HepG2 (cell line): ENCODE results near the gene CD46. TPM values are rescaled to one million over a fixed set of nuclear protein-coding genes. Genes with fewer than 3 reads are reported as not detected.

Experiments used
- ATAC-seq: fragments of 200-7000 bp; cut with Tn5 transposase; 3 replicates; pipeline ENCODE4 v1.9.1; 2020; ENCODE audit warnings: mild to moderate bottlenecking, moderate library complexity
- BruUV-seq: library from RNA; stranded (reverse); fragments of 400-500 nt; replicated peaks from 2 replicates; lab custom pipeline; 2021; lab: Mats Ljungman, UMichigan
- CTCF ChIA-PET: fragments of 300-600 bp; formaldehyde crosslinking; extraction: SDS; loops from one replicate; lab custom pipeline; 2021; ENCODE audit warnings: low total read pairs, inconsistent platforms, low intra/inter-chr PET ratio; lab: Yijun Ruan, JAX
- POLR2A ChIA-PET: fragments of 350-600 bp; sonication (Branson Sonifier 250); formaldehyde crosslinking; loops from one replicate; lab custom pipeline; 2020; ENCODE audit warnings: antibody characterized with exemption, inconsistent platforms; lab: Yijun Ruan, JAX
- DNase-seq: peaks from one replicate; pipeline ENCODE4 v3.0.0-alpha.2; 2015; ENCODE audit warnings: low spot score
- FAIRE-seq: peaks from 3 replicates; lab custom pipeline; 2011; peaks lifted over from hg19 to GRCh38; lab: Jason Lieb, UNC
- H2AFZ ChIP-seq: one replicate; pipeline ENCODE4 v1.6.1; 2011; ENCODE audit warnings: low read length, inconsistent platforms
- H3K27ac ChIP-seq: fragments of 300-600 bp; 3 replicates; pipeline ENCODE4 v1.8.0; 2011; ENCODE audit warnings: mixed run types, mild to moderate bottlenecking, mixed read lengths, low read length, inconsistent platforms; ENCODE audit not compliant: insufficient read depth; ENCODE audit errors: extremely low read length
- H3K27me3 ChIP-seq, 2 experiments: fragments of 200-600 bp in 1 of 2; 2 replicates in 1 of 2; 3 replicates in 1 of 2; pipeline versions ENCODE4 v1.6.0 to v1.8.0; 2011; ENCODE audit warnings: low read length in 2 of 2, mild to moderate bottlenecking in 2 of 2, moderate library complexity in 2 of 2, inconsistent platforms in 1 of 2; ENCODE audit not compliant: insufficient read depth in 2 of 2, control insufficient read depth in 1 of 2
- H3K36me3 ChIP-seq, 2 experiments: fragments of 200-600 bp in 1 of 2; replicated peaks in 1 of 2; 2 replicates in 1 of 2; 3 replicates in 1 of 2; pipeline versions ENCODE4 v1.5.1 to v1.8.0; 2011; ENCODE audit warnings: low read length in 2 of 2, inconsistent platforms in 1 of 2; ENCODE audit not compliant: insufficient read depth in 2 of 2, control insufficient read depth in 1 of 2
- H3K4me1 ChIP-seq: 2 replicates; pipeline ENCODE4 v1.5.1; 2012; ENCODE audit warnings: low read length, inconsistent platforms; ENCODE audit not compliant: insufficient read depth
- H3K4me2 ChIP-seq: 2 replicates; pipeline ENCODE4 v1.6.0; 2011; ENCODE audit warnings: low read depth, low read length, inconsistent platforms
- H3K4me3 ChIP-seq, 3 experiments: fragments of 200-600 bp in 1 of 3; sonication (generic), shearing (Covaris generic) in 1 of 3; replicated peaks in 1 of 3; 2 replicates each; pipeline ENCODE4 v1.5.1; 2011 to 2016; ENCODE audit warnings: low read length in 3 of 3, inconsistent platforms in 2 of 3, low read depth in 2 of 3, mild to moderate bottlenecking in 2 of 3, control low read depth in 1 of 3, mixed read lengths in 1 of 3; ENCODE audit not compliant: insufficient read depth in 1 of 3
- H3K79me2 ChIP-seq: one replicate; pipeline ENCODE4 v1.6.1; 2011; ENCODE audit warnings: low read length, inconsistent platforms; ENCODE audit not compliant: insufficient read depth
- H3K9ac ChIP-seq: 2 replicates; pipeline ENCODE4 v1.6.0; 2011; ENCODE audit warnings: mild to moderate bottlenecking, low read depth, low read length, inconsistent platforms; ENCODE audit not compliant: insufficient read depth
- H3K9me3 ChIP-seq: 2 replicates; pipeline ENCODE4 v1.5.1; 2012; ENCODE audit warnings: mild to moderate bottlenecking, low read length
- H4K20me1 ChIP-seq: 2 replicates; pipeline ENCODE4 v1.6.0; 2011; ENCODE audit warnings: inconsistent platforms, mild to moderate bottlenecking, low read length, moderate library complexity; ENCODE audit not compliant: insufficient read depth
- HNF4G ChIP-seq, 2 experiments: sonication (generic) in 1 of 2; formaldehyde crosslinking in 1 of 2; IDR thresholded peaks; 2 replicates each; pipeline versions ENCODE4 v1.4.0 to v1.6.1; 2011 to 2020; ENCODE audit warnings: borderline replicate concordance in 2 of 2, low read depth in 2 of 2, mild to moderate bottlenecking in 2 of 2, low read length in 1 of 2, missing genetic modification reagents in 1 of 2, moderate library complexity in 1 of 2
- MAF1 ChIP-seq: sonication (generic); formaldehyde crosslinking; IDR thresholded peaks from 2 replicates; pipeline ENCODE4 v1.5.0; 2020; ENCODE audit warnings: missing genetic modification reagents, borderline replicate concordance
- NAIF1 ChIP-seq: sonication (generic); formaldehyde crosslinking; IDR thresholded peaks from 2 replicates; pipeline ENCODE4 v1.5.0; 2020; ENCODE audit warnings: mild to moderate bottlenecking, missing genetic modification reagents, borderline replicate concordance
- POLR2G ChIP-seq: fragments of 200-400 bp; formaldehyde crosslinking; IDR thresholded peaks from 2 replicates; pipeline ENCODE4 v1.6.1; 2018; ENCODE audit warnings: mild to moderate bottlenecking, low read depth, low read length, moderate library complexity
- TBX2 ChIP-seq: sonication (generic); formaldehyde crosslinking; IDR thresholded peaks from 2 replicates; pipeline ENCODE4 v1.5.0; 2020; ENCODE audit warnings: missing genetic modification reagents, mild to moderate bottlenecking, borderline replicate concordance
- XRCC5 ChIP-seq: fragments of 200-400 bp; formaldehyde crosslinking; optimal IDR thresholded peaks from 2 replicates; pipeline ENCODE3; 2017; ENCODE audit warnings: mild to moderate bottlenecking, low read length
- ZNF564 ChIP-seq: sonication (generic); formaldehyde crosslinking; IDR thresholded peaks from 2 replicates; pipeline ENCODE4 v1.8.1; 2023; ENCODE audit warnings: mild to moderate bottlenecking, missing genetic modification reagents
- ZNF761 ChIP-seq: sonication (generic); formaldehyde crosslinking; conservative IDR thresholded peaks from 2 replicates; pipeline ENCODE4 v1.4.0; 2020; ENCODE audit warnings: mild to moderate bottlenecking, missing genetic modification reagents
- WGBS: methylation state at CpG from one replicate; pipeline ENCODE4 v1.1.6; 2017; ENCODE audit warnings: low lambda C conversion rate; 5-methylcytosine and 5-hydroxymethylcytosine counted together
- in situ Hi-C: cut with HindIII; loops from 2 replicates; pipeline ENCODE4 v1.10.0; 2017; ENCODE audit warnings: low pct_unique_long_range_greater_than_20kb; ENCODE audit not compliant: extremely low pct_ligation_motif_present
- intact Hi-C: fragments of 100-400 bp; cut with micrococcal nuclease; formaldehyde crosslinking; loops from one replicate; pipeline ENCODE4 v1.10.0; 2022; ENCODE audit not compliant: unreplicated experiment
- polyA plus RNA-seq, 8 experiments: library from polyadenylated mRNA; depleted of rRNA in 3 of 8; stranded (reverse) in 7 of 8; unstranded in 1 of 8; fragments of >200 nt; fragmentation: Illumina TruSeq in 4 of 8; extraction: Trizol in 4 of 8; gene quantifications; 2 replicates each; pipeline versions ENCODE4 v1.2.1 to v1.2.3, GENCODE V29; 2011 to 2016; ENCODE audit warnings: low read depth in 4 of 8, missing spikeins in 1 of 8, mixed read lengths in 1 of 8; ENCODE audit not compliant: insufficient read depth in 1 of 8
- total RNA-seq, 5 experiments: library from RNA; depleted of rRNA; stranded (reverse); fragments of >200 nt; fragmentation: Illumina TruSeq; extraction: Trizol; gene quantifications; 2 replicates each; pipeline ENCODE4 v1.2.3, GENCODE V29; 2016; ENCODE audit warnings: low read depth in 1 of 5
- TF ChIP-seq, protein P1 (sequence below): sonication (generic); formaldehyde crosslinking; IDR thresholded peaks from 2 replicates; pipeline ENCODE4 v1.5.1; 2020; ENCODE audit warnings: missing genetic modification reagents, mild to moderate bottlenecking, borderline replicate concordance
- TF ChIP-seq, protein P2 (sequence below): sonication (generic); formaldehyde crosslinking; IDR thresholded peaks from 2 replicates; pipeline ENCODE4 v1.4.0; 2020; ENCODE audit warnings: missing genetic modification reagents
- TF ChIP-seq, protein P3 (sequence below): sonication (generic); formaldehyde crosslinking; conservative IDR thresholded peaks from 2 replicates; pipeline ENCODE4 v1.4.0; 2020; ENCODE audit warnings: mild to moderate bottlenecking, missing genetic modification reagents, moderate library complexity
- TF ChIP-seq, protein P4 (sequence below): sonication (generic); formaldehyde crosslinking; IDR thresholded peaks from 2 replicates; pipeline ENCODE4 v1.5.1; 2020; ENCODE audit warnings: missing genetic modification reagents, mild to moderate bottlenecking, borderline replicate concordance

Gene CD46
- total and polyA plus RNA-seq, 2 of the 13 experiments (the other 11 are each of a cell fraction or from before 2014, with no cell fraction given), result 130 to 277 TPM

DNA sequence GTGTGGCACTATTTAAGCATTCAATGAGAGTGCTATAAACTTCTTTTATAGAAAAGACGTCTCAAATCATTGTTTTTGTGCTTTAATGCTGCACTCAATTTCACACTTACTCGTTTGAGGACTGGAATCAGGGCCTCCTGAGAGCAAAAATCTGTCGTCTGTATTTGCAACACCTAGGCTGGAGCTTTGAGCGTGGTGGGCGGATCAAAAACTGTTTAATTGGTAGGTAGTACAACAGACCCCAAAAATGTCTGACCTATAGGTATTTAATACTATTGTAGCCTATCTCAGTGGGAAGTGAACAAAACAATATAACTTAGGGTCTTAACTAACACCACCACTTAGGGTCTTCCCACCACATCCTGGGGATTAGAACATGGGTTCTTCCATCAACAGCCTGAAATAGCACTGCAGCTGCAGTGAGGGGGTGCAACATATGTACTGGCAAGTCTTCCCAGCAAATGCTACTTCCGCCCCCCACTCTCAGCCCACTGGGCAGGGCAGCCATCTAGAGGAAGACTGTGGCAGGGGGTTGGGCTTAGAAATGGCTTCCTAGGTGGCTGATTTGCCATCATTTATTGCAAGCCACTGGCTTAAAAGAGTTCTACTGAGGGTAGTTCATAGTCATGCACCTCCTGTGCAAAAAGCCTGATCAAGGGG, 48.3 kb downstream of the CD46 start:
- H3K27ac ChIP-seq, result no peak overlapping the region
- DNase-seq (no peak), ATAC-seq (no peak; the same call in 2 of the 3 replicates), FAIRE-seq (no peak)
- 97% methylated on average over 6 of the region's 6 CpGs for WGBS
- no peaks in the 10 kb centered on the region for H3K9me3 ChIP-seq
- no peaks in the 10 kb centered on the region for H3K4me1 ChIP-seq
- no peak overlapping the region for H2AFZ ChIP-seq
- 0 out of 2 replicates have a peak, but pooled peaks cover 4% of the 10 kb centered on the region for H4K20me1 ChIP-seq
- no peaks in the 10 kb centered on the region for H3K79me2 ChIP-seq
- peaks cover 13 to 21% of the 10 kb centered on the region in 2 experiments for H3K36me3 ChIP-seq
- H3K4me2 ChIP-seq, result no peak overlapping the region
- intact Hi-C loops (no loop called here), in situ Hi-C loops (no loop called here)
- ChIA-PET POLR2A (no interaction called here), CTCF (no interaction called here)
- no TSS peak for BruUV-seq
- H3K27me3 ChIP-seq, result no peaks in the 10 kb centered on the region
- H3K4me3 ChIP-seq, result no peak overlapping the region
- no peak overlapping the region for H3K9ac ChIP-seq
- TF ChIP-seq, protein P1, sequence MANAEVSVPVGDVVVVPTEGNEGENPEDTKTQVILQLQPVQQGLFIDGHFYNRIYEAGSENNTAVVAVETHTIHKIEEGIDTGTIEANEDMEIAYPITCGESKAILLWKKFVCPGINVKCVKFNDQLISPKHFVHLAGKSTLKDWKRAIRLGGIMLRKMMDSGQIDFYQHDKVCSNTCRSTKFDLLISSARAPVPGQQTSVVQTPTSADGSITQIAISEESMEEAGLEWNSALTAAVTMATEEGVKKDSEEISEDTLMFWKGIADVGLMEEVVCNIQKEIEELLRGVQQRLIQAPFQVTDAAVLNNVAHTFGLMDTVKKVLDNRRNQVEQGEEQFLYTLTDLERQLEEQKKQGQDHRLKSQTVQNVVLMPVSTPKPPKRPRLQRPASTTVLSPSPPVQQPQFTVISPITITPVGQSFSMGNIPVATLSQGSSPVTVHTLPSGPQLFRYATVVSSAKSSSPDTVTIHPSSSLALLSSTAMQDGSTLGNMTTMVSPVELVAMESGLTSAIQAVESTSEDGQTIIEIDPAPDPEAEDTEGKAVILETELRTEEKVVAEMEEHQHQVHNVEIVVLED, result no peak
- TF ChIP-seq TBX2 (CRISPR knock-in tag) (no peak), HNF4G (IDR thresholded peaks at IDR 0.05; ENCODE audit: borderline replicate concordance, low read depth, low read length) (no peak), HNF4G (CRISPR knock-in tag; IDR thresholded peaks at IDR 0.05; ENCODE audit: borderline replicate concordance, low read depth) (no peak), ZNF761 (CRISPR knock-in tag) (no peak), XRCC5 (no peak), NAIF1 (no peak), MAF1 (CRISPR knock-in tag) (no peak), ZNF564 (CRISPR knock-in tag) (no peak), POLR2G (no peak)
- TF ChIP-seq, protein P2, sequence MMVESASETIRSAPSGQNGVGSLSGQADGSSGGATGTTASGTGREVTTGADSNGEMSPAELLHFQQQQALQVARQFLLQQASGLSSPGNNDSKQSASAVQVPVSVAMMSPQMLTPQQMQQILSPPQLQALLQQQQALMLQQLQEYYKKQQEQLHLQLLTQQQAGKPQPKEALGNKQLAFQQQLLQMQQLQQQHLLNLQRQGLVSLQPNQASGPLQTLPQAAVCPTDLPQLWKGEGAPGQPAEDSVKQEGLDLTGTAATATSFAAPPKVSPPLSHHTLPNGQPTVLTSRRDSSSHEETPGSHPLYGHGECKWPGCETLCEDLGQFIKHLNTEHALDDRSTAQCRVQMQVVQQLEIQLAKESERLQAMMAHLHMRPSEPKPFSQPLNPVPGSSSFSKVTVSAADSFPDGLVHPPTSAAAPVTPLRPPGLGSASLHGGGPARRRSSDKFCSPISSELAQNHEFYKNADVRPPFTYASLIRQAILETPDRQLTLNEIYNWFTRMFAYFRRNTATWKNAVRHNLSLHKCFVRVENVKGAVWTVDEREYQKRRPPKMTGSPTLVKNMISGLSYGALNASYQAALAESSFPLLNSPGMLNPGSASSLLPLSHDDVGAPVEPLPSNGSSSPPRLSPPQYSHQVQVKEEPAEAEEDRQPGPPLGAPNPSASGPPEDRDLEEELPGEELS, result no peak
- TF ChIP-seq, protein P3, sequence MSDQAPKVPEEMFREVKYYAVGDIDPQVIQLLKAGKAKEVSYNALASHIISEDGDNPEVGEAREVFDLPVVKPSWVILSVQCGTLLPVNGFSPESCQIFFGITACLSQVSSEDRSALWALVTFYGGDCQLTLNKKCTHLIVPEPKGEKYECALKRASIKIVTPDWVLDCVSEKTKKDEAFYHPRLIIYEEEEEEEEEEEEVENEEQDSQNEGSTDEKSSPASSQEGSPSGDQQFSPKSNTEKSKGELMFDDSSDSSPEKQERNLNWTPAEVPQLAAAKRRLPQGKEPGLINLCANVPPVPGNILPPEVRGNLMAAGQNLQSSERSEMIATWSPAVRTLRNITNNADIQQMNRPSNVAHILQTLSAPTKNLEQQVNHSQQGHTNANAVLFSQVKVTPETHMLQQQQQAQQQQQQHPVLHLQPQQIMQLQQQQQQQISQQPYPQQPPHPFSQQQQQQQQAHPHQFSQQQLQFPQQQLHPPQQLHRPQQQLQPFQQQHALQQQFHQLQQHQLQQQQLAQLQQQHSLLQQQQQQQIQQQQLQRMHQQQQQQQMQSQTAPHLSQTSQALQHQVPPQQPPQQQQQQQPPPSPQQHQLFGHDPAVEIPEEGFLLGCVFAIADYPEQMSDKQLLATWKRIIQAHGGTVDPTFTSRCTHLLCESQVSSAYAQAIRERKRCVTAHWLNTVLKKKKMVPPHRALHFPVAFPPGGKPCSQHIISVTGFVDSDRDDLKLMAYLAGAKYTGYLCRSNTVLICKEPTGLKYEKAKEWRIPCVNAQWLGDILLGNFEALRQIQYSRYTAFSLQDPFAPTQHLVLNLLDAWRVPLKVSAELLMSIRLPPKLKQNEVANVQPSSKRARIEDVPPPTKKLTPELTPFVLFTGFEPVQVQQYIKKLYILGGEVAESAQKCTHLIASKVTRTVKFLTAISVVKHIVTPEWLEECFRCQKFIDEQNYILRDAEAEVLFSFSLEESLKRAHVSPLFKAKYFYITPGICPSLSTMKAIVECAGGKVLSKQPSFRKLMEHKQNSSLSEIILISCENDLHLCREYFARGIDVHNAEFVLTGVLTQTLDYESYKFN, result no peak
- TF ChIP-seq, protein P4, sequence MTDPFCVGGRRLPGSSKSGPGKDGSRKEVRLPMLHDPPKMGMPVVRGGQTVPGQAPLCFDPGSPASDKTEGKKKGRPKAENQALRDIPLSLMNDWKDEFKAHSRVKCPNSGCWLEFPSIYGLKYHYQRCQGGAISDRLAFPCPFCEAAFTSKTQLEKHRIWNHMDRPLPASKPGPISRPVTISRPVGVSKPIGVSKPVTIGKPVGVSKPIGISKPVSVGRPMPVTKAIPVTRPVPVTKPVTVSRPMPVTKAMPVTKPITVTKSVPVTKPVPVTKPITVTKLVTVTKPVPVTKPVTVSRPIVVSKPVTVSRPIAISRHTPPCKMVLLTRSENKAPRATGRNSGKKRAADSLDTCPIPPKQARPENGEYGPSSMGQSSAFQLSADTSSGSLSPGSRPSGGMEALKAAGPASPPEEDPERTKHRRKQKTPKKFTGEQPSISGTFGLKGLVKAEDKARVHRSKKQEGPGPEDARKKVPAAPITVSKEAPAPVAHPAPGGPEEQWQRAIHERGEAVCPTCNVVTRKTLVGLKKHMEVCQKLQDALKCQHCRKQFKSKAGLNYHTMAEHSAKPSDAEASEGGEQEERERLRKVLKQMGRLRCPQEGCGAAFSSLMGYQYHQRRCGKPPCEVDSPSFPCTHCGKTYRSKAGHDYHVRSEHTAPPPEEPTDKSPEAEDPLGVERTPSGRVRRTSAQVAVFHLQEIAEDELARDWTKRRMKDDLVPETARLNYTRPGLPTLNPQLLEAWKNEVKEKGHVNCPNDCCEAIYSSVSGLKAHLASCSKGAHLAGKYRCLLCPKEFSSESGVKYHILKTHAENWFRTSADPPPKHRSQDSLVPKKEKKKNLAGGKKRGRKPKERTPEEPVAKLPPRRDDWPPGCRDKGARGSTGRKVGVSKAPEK (CRISPR knock-in tag), result no peak
